ENCODE data around the gene SEPHS2. TPM values are rescaled to one million over a fixed set of nuclear protein-coding genes. Genes with fewer than 3 reads are reported as not detected.

Gene SEPHS2
- total and polyA plus RNA-seq, 2 experiments from 2014 or later, result 29.7 to 43.0 TPM

GRCh38 chr16:30490210-30490609 is 44.5 kb upstream of the SEPHS2 start:
- H3K36me3 Mint-ChIP-seq (ENCODE audit: low read depth), result no peaks in the 10 kb centered on the region
- Histone ChIP-seq H3F3A (replicated peaks; ENCODE audit: low read depth) (no peaks in the 10 kb centered on the region), H3K4me3 (no peak overlapping the region), H2AFZ (peak overlapping the region; percentile 74), H3K27ac (ENCODE audit: low read depth) (no peak overlapping the region), H4K20me1 (replicated peaks; ENCODE audit: insufficient read depth) (no peaks in the 10 kb centered on the region), H3K79me2 (replicated peaks; ENCODE audit: insufficient read depth) (no peaks in the 10 kb centered on the region), H3K27me3 (ENCODE audit: insufficient read depth) (no peaks in the 10 kb centered on the region), H3K4me2 (no peak overlapping the region), H3K4me1 (ENCODE audit: insufficient read depth) (no peaks in the 10 kb centered on the region), H3K36me3 (ENCODE audit: insufficient read depth) (no peaks in the 10 kb centered on the region), H3K9me2 (ENCODE audit: insufficient read depth) (no peaks in the 10 kb centered on the region)
- H3K27ac Mint-ChIP-seq, result no peak overlapping the region; the same call in 1 of the 2 replicates
- H3K9me3 Mint-ChIP-seq, result no peaks in the 10 kb centered on the region
- peaks cover 9% of the 10 kb centered on the region for H3K4me1 Mint-ChIP-seq
- H3K4me3 Mint-ChIP-seq, result no peak overlapping the region
- TF ChIP-seq CREB1 (CRISPR knock-in tag; IDR thresholded peaks at IDR 0.05; ENCODE audit: low read depth) (no peak), JUNB (IDR thresholded peaks at IDR 0.05; ENCODE audit: unreplicated experiment) (no peak), EZH2phosphoT487 (IDR thresholded peaks at IDR 0.05; ENCODE audit: unreplicated experiment) (no peak), EZH2 (IDR thresholded peaks at IDR 0.05; ENCODE audit: low read depth, unreplicated experiment) (no peak), STAT1 (IDR thresholded peaks at IDR 0.05; ENCODE audit: unreplicated experiment) (no peak), ETS1 (IDR thresholded peaks at IDR 0.05) (no peak), REST (IDR thresholded peaks at IDR 0.05; ENCODE audit: unreplicated experiment) (no peak), POLR2AphosphoS5 (IDR thresholded peaks at IDR 0.05; ENCODE audit: low read depth) (no peak), NANOG (IDR thresholded peaks at IDR 0.05; ENCODE audit: borderline replicate concordance) (no peak), ZNF331 (CRISPR knock-in tag; IDR thresholded peaks at IDR 0.05; ENCODE audit: low read depth) (no peak), ZNF462 (CRISPR knock-in tag; IDR thresholded peaks at IDR 0.05) (no peak), CTCF (conservative IDR thresholded peaks at IDR 0.05; ENCODE audit: low read depth in 2 of 2) (no peak), ZNF114 (CRISPR knock-in tag; IDR thresholded peaks at IDR 0.05) (no peak)
- H3K27me3 Mint-ChIP-seq (ENCODE audit: insufficient read depth, low read depth, poor library complexity), result peaks cover 2% of the 10 kb centered on the region
- ATAC-seq (no peak), DNase-seq (ENCODE audit: low spot score) (no peak)
